IPS-20b (cell line): ENCODE data around the gene XPR1.
"Not testable (repeated sequence)": the region's sequence is repeated elsewhere in the genome, so short reads cannot be mapped to it uniquely, and the experiment has no call there.

Experiments used
- H3K27ac ChIP-seq: one replicate; pipeline ENCODE4 v1.5.1; 2013; ENCODE audit warnings: low read length
- H3K27me3 ChIP-seq: 2 replicates; pipeline ENCODE4 v1.6.1; 2013; ENCODE audit warnings: mild to moderate bottlenecking, low read length, inconsistent platforms; ENCODE audit not compliant: insufficient read depth
- H3K36me3 ChIP-seq: 2 replicates; pipeline ENCODE4 v1.6.1; 2013; ENCODE audit warnings: low read depth, mild to moderate bottlenecking, inconsistent platforms, low read length, moderate library complexity; ENCODE audit not compliant: insufficient read depth
- H3K4me1 ChIP-seq: 2 replicates; pipeline ENCODE4 v1.6.1; 2013; ENCODE audit warnings: mild to moderate bottlenecking, control low read depth, inconsistent platforms, low read length, moderate library complexity; ENCODE audit not compliant: insufficient read depth
- H3K4me3 ChIP-seq: 2 replicates; pipeline ENCODE4 v1.5.1; 2013; ENCODE audit warnings: mild to moderate bottlenecking, low read length, inconsistent platforms
- H3K9ac ChIP-seq: 2 replicates; pipeline ENCODE4 v1.6.1; 2013; ENCODE audit warnings: low read depth, mild to moderate bottlenecking, inconsistent platforms, low read length, moderate library complexity
- H3K9me3 ChIP-seq: 2 replicates; pipeline ENCODE4 v1.6.1; 2013; ENCODE audit warnings: mild to moderate bottlenecking, low read depth, low read length, inconsistent platforms; ENCODE audit not compliant: insufficient read depth

Gene XPR1

GRCh38 chr1:180851995-180852887, 220.4 kb downstream of the XPR1 start:
- H3K9ac ChIP-seq, result no peak overlapping the region
- no peaks in the 10 kb centered on the region for H3K27me3 ChIP-seq
- no peak overlapping the region for H3K4me3 ChIP-seq

GRCh38 chr1:180854001-180854400, 222.2 kb downstream of the XPR1 start:
- Histone ChIP-seq H3K27me3 (no peaks in the 10 kb centered on the region), H3K9ac (no peak overlapping the region)

More at GRCh38 chr1:180851995-180852887, 220.4 kb downstream of the XPR1 start:
- Histone ChIP-seq H3K9me3 (no peaks in the 10 kb centered on the region), H3K4me1 (peaks cover 8% of the 10 kb centered on the region), H3K36me3 (no peaks in the 10 kb centered on the region), H3K27ac (no peak overlapping the region)

GRCh38 chr1:180854456-180854855, 222.6 kb downstream of the XPR1 start:
- no peaks in the 10 kb centered on the region for H3K27me3 ChIP-seq
- no peak overlapping the region for H3K4me3 ChIP-seq
- no peak overlapping the region for H3K9ac ChIP-seq
- no peak overlapping the region for H3K27ac ChIP-seq
- peaks cover 8% of the 10 kb centered on the region for H3K4me1 ChIP-seq
- no peaks in the 10 kb centered on the region for H3K9me3 ChIP-seq
- H3K36me3 ChIP-seq, result no peaks in the 10 kb centered on the region

More at GRCh38 chr1:180854001-180854400, 222.2 kb downstream of the XPR1 start:
- no peaks in the 10 kb centered on the region for H3K36me3 ChIP-seq
- no peak overlapping the region for H3K27ac ChIP-seq
- no peak overlapping the region for H3K4me3 ChIP-seq
- peaks cover 8% of the 10 kb centered on the region for H3K4me1 ChIP-seq
- H3K9me3 ChIP-seq, result no peaks in the 10 kb centered on the region

- not testable (repeated sequence) for H3K27ac ChIP-seq, H3K4me1 ChIP-seq, H3K4me3 ChIP-seq, H3K27me3 ChIP-seq, H3K9me3 ChIP-seq, H3K9ac ChIP-seq, H3K36me3 ChIP-seq
Observed at GRCh38 chr1:180857947-180858725, 226.3 kb downstream of the XPR1 start.

GRCh38 chr1:180859306-180859705, 227.5 kb downstream of the XPR1 start:
- H3K9ac ChIP-seq, result no peak overlapping the region
- no peak overlapping the region for H3K27ac ChIP-seq
- H3K36me3 ChIP-seq, result peaks cover 4% of the 10 kb centered on the region
- H3K27me3 ChIP-seq, result no peaks in the 10 kb centered on the region
- no peak overlapping the region for H3K4me3 ChIP-seq
- H3K9me3 ChIP-seq, result no peaks in the 10 kb centered on the region
- H3K4me1 ChIP-seq, result peaks cover 6% of the 10 kb centered on the region

- Histone ChIP-seq H3K9ac (no peak overlapping the region), H3K4me1 (peaks cover 6% of the 10 kb centered on the region), H3K9me3 (no peaks in the 10 kb centered on the region), H3K36me3 (peaks cover 12% of the 10 kb centered on the region), H3K27me3 (no peaks in the 10 kb centered on the region), H3K4me3 (no peak overlapping the region), H3K27ac (no peak overlapping the region)
Observed at GRCh38 chr1:180860535-180860934, 228.7 kb downstream of the XPR1 start.

- Histone ChIP-seq H3K36me3 (peaks cover 23% of the 10 kb centered on the region), H3K27ac (no peak overlapping the region)
Observed at GRCh38 chr1:180862305-180862704, 230.5 kb downstream of the XPR1 start.

GRCh38 chr1:180863158-180863775, 231.4 kb downstream of the XPR1 start:
- no peaks in the 10 kb centered on the region for H3K27me3 ChIP-seq
- H3K4me3 ChIP-seq, result no peak overlapping the region
- H3K9me3 ChIP-seq, result peaks cover 6% of the 10 kb centered on the region; the same call in 1 of the 2 replicates
- H3K36me3 ChIP-seq, result peaks cover 23% of the 10 kb centered on the region
- H3K4me1 ChIP-seq, result no peaks in the 10 kb centered on the region
- H3K27ac ChIP-seq, result no peak overlapping the region
- no peak overlapping the region for H3K9ac ChIP-seq

More at GRCh38 chr1:180862305-180862704, 230.5 kb downstream of the XPR1 start:
- Histone ChIP-seq H3K4me3 (no peak overlapping the region), H3K27me3 (no peaks in the 10 kb centered on the region), H3K9me3 (peaks cover 6% of the 10 kb centered on the region; the same call in 1 of the 2 replicates), H3K9ac (no peak overlapping the region), H3K4me1 (no peaks in the 10 kb centered on the region)

- Histone ChIP-seq H3K27me3 (no peaks in the 10 kb centered on the region), H3K27ac (no peak overlapping the region), H3K4me3 (no peak overlapping the region), H3K9ac (no peak overlapping the region), H3K36me3 (peaks cover 9% of the 10 kb centered on the region; the same call in 1 of the 2 replicates), H3K4me1 (no peaks in the 10 kb centered on the region), H3K9me3 (no peaks in the 10 kb centered on the region)
Observed at GRCh38 chr1:180881806-180882509, 250.1 kb downstream of the XPR1 start.

- no peak overlapping the region for H3K4me3 ChIP-seq
Observed at GRCh38 chr1:180884588-180885300, 252.9 kb downstream of the XPR1 start.

More at GRCh38 chr1:180884588-180885300, 252.9 kb downstream of the XPR1 start:
- Histone ChIP-seq H3K27me3 (no peaks in the 10 kb centered on the region), H3K9me3 (no peaks in the 10 kb centered on the region), H3K9ac (no peak overlapping the region), H3K27ac (no peak overlapping the region), H3K36me3 (0 out of 2 replicates have a peak, but pooled peaks cover 6% of the 10 kb centered on the region), H3K4me1 (no peaks in the 10 kb centered on the region)
